ENCODE data around the gene SNX14. TPM values are rescaled to one million over a fixed set of nuclear protein-coding genes. Genes with fewer than 3 reads are reported as not detected.

Gene SNX14
- total and polyA plus RNA-seq, 2 of the 8 experiments (the other 6 are each of a cell fraction or from before 2014, with no cell fraction given) = 11.9 to 24.2 TPM

- H3K4me1 ChIP-seq (replicated peaks in 1 of 4; ENCODE audit: control insufficient read depth in 3 of 4, insufficient read depth in 4 of 4, low read length in 3 of 4) = no peaks in the 10 kb centered on the region
- no peak overlapping the region for H4K5ac ChIP-seq (ENCODE audit: insufficient read length, low read depth, low read length)
- no peak overlapping the region for H2AFZ ChIP-seq (ENCODE audit: low read length)
- no peak overlapping the region for H3K18ac ChIP-seq (ENCODE audit: extremely low read depth, low read length)
- H3K9ac ChIP-seq (replicated peaks in 1 of 4; ENCODE audit: extremely low read depth in 1 of 4, low read depth in 3 of 4, low read length in 3 of 4) = no peak overlapping the region
- no peak overlapping the region for H3K4me3 ChIP-seq (ENCODE audit: extremely low read depth in 1 of 4, insufficient read depth in 2 of 4, low read depth in 3 of 4, low read length in 4 of 4)
- no peak overlapping the region for H2BK120ac ChIP-seq (replicated peaks; ENCODE audit: low read depth, low read length)
- H4K8ac ChIP-seq (ENCODE audit: extremely low read depth, insufficient read depth, low read length) = no peak overlapping the region
- no peak for FAIRE-seq
- H3K27ac ChIP-seq (ENCODE audit: low read depth, low read length) = no peak overlapping the region
- H3K79me2 ChIP-seq (ENCODE audit: control insufficient read depth in 1 of 2, insufficient read depth in 2 of 2, low read length in 2 of 2) = no peaks in the 10 kb centered on the region
- H3K23me2 ChIP-seq (ENCODE audit: low read depth, low read length) = no peaks in the 10 kb centered on the region
- H2BK12ac ChIP-seq (ENCODE audit: low read depth, low read length) = no peak overlapping the region
- H3K9me3 ChIP-seq (ENCODE audit: insufficient read depth in 2 of 2, low read depth in 1 of 2, low read length in 1 of 2) = no peaks in the 10 kb centered on the region
- no peak overlapping the region for H2BK15ac ChIP-seq (ENCODE audit: low read length)
- H3K56ac ChIP-seq (replicated peaks; ENCODE audit: insufficient read length, low read depth, low read length) = no peak overlapping the region
- no peak overlapping the region for H3K4me2 ChIP-seq (ENCODE audit: insufficient read depth in 1 of 2, low read depth in 2 of 2, low read length in 2 of 2)
- no peaks in the 10 kb centered on the region for H4K20me1 ChIP-seq (replicated peaks in 1 of 2; ENCODE audit: control insufficient read depth in 1 of 2, insufficient read depth in 2 of 2, low read length in 2 of 2)
- H3K4ac ChIP-seq (replicated peaks; ENCODE audit: insufficient read length, low read depth, low read length) = no peak overlapping the region
- no peak overlapping the region for H2BK5ac ChIP-seq (ENCODE audit: low read depth, low read length)
- POLR2A ChIA-PET (ENCODE audit: partially characterized antibody) = interaction anchor here (1.2 kb wide), 1 partner anchor 9 kb away, joined by 3 read pairs; no protein-coding TSS in a partner anchor
- H2BK20ac ChIP-seq (ENCODE audit: low read length) = no peak overlapping the region
- H2AK5ac ChIP-seq (ENCODE audit: low read depth, low read length) = no peak overlapping the region
- CTCF ChIA-PET (ENCODE audit: partially characterized antibody) = interaction anchor here (1.1 to 13.1 kb wide), 9 partner anchors 10 to 936 kb away, joined by 3 to 153 read pairs (median 34); partner anchors contain the start of gene NT5E
- no peaks in the 10 kb centered on the region for H3K79me1 ChIP-seq (ENCODE audit: low read depth, low read length)
- no peaks in the 10 kb centered on the region for H3K36me3 ChIP-seq (ENCODE audit: control insufficient read depth in 2 of 4, insufficient read depth in 4 of 4, low read length in 3 of 4)
- no peak for DNase-seq (ENCODE audit: low read depth in 1 of 2, low spot score in 2 of 2)
- no peak overlapping the region for H3K14ac ChIP-seq (ENCODE audit: insufficient read length)
- 93% methylated on average over 5 of the region's 5 CpGs; no CpG with 5 or more reads in 1 of the 2 experiments for WGBS, 2 experiments (ENCODE audit: extremely low coverage in 1 of 2, insufficient coverage in 1 of 2, insufficient read length in 1 of 2, insufficient replicate concordance in 2 of 2, low coverage in 1 of 2, low lambda C conversion rate in 2 of 2, missing lambda C conversion rate in 1 of 2)
- H3K27me3 ChIP-seq (replicated peaks in 1 of 4; ENCODE audit: control insufficient read depth in 3 of 4, extremely low read depth in 1 of 4, insufficient read depth in 3 of 4, low read length in 3 of 4) = no peaks in the 10 kb centered on the region
- no peak overlapping the region for H3K23ac ChIP-seq (ENCODE audit: insufficient read length)
- no peak overlapping the region for H4K91ac ChIP-seq (replicated peaks; ENCODE audit: insufficient read length, low read length)
- no peak for TF ChIP-seq SIRT6 (IDR thresholded peaks at IDR 0.05; ENCODE audit: low read length)
- no peak for TF ChIP-seq POU5F1 (IDR thresholded peaks at IDR 0.05; ENCODE audit: low read depth, low read length)
- TF ChIP-seq SAP30 (IDR thresholded peaks at IDR 0.05; ENCODE audit: insufficient read depth, insufficient replicate concordance, low read length) = no peak
- TF ChIP-seq BRCA1 (IDR thresholded peaks at IDR 0.05; ENCODE audit: low read depth, low read length) = no peak
- no peak for TF ChIP-seq CBX5 (IDR thresholded peaks at IDR 0.05; ENCODE audit: low read depth, low read length)
- TF ChIP-seq NRF1 (IDR thresholded peaks at IDR 0.05; ENCODE audit: low read depth, low read length) = no peak
- TF ChIP-seq RBBP5 (IDR thresholded peaks at IDR 0.05; ENCODE audit: borderline replicate concordance, low read depth, low read length) = no peak
- no peak for TF ChIP-seq BACH1 (IDR thresholded peaks at IDR 0.05; ENCODE audit: low read length)
- TF ChIP-seq HDAC2 (IDR thresholded peaks at IDR 0.05; ENCODE audit: borderline replicate concordance in 1 of 2, low read depth in 2 of 2, low read length in 2 of 2) = no peak
- TF ChIP-seq TBP (IDR thresholded peaks at IDR 0.05; ENCODE audit: low read depth, low read length) = no peak
- no peak for TF ChIP-seq CBX8 (IDR thresholded peaks at IDR 0.05; ENCODE audit: borderline replicate concordance, low read depth, low read length)
- TF ChIP-seq PHF8 (conservative IDR thresholded peaks at IDR 0.05; ENCODE audit: low read depth, low read length) = no peak
- no peak for TF ChIP-seq TEAD4 (IDR thresholded peaks at IDR 0.05; ENCODE audit: low read depth, low read length)
- no peak for TF ChIP-seq CREB1 (IDR thresholded peaks at IDR 0.05)
- TF ChIP-seq SP1 (IDR thresholded peaks at IDR 0.05; ENCODE audit: low read depth, low read length) = no peak
- no peak for TF ChIP-seq SIX5 (IDR thresholded peaks at IDR 0.05; ENCODE audit: low read depth, low read length)
These were observed 108.7 kb downstream of the SNX14 start for GRCh38 chr6:85484948-85485347.

Measured in H1 (cell line).